IMR-90 (cell line): Measurements from ENCODE around the gene CAVIN2. TPM values are rescaled to one million over a fixed set of nuclear protein-coding genes. Genes with fewer than 3 reads are reported as not detected.

Source experiments
- ATAC-seq: fragments of 200-7000 bp; cut with Tn5 transposase; 2 replicates; pipeline ENCODE4 v1.9.1; 2020; ENCODE audit warnings: low read depth, mild to moderate bottlenecking, moderate library complexity
- BruUV-seq: library from RNA; stranded (reverse); fragments of 400-500 nt; replicated peaks from 2 replicates; lab custom pipeline; 2021; lab: Mats Ljungman, UMichigan
- CTCF ChIA-PET: fragments of 300-600 bp; formaldehyde crosslinking; extraction: SDS; loops from one replicate; lab custom pipeline; 2021; ENCODE audit warnings: antibody characterized with exemption; lab: Yijun Ruan, JAX
- POLR2A ChIA-PET: fragments of 300-600 bp; sonication (Branson Sonifier 250); formaldehyde crosslinking; loops from one replicate; lab custom pipeline; 2022; ENCODE audit warnings: antibody characterized with exemption; ENCODE audit not compliant: unreplicated experiment; lab: Charles Lee
- DNase-seq: peaks from one replicate; pipeline ENCODE4 v3.0.0; 2013
- H2AFZ ChIP-seq: replicated peaks from 2 replicates; pipeline ENCODE3; 2013; ENCODE audit warnings: low read length, mild to moderate bottlenecking; ENCODE audit not compliant: poor library complexity
- H2AK5ac ChIP-seq: 2 replicates; pipeline ENCODE4 v1.6.1; 2013; ENCODE audit warnings: low read depth, low read length, inconsistent platforms
- H2AK9ac ChIP-seq: replicated peaks from 2 replicates; pipeline ENCODE3; 2013; ENCODE audit warnings: mild to moderate bottlenecking, low read depth, low read length, moderate library complexity; ENCODE audit not compliant: poor library complexity
- H2BK120ac ChIP-seq: 2 replicates; pipeline ENCODE4 v1.6.1; 2013; ENCODE audit warnings: low read depth, low read length, inconsistent platforms
- H2BK15ac ChIP-seq: 3 replicates; pipeline ENCODE4 v1.6.1; 2013; ENCODE audit warnings: low read depth, low read length, inconsistent platforms
- H2BK20ac ChIP-seq: 2 replicates; pipeline ENCODE4 v1.6.1; 2013; ENCODE audit warnings: low read depth, mild to moderate bottlenecking, inconsistent platforms, low read length, moderate library complexity
- H2BK5ac ChIP-seq: 2 replicates; pipeline ENCODE4 v1.6.1; 2013; ENCODE audit warnings: mild to moderate bottlenecking, low read depth, low read length, inconsistent platforms; ENCODE audit not compliant: poor library complexity, severe bottlenecking
- H3K14ac ChIP-seq: replicated peaks from 2 replicates; pipeline ENCODE4 v1.6.1; 2013; ENCODE audit warnings: low read depth, low read length, inconsistent platforms
- H3K18ac ChIP-seq: 2 replicates; pipeline ENCODE4 v1.6.1; 2013; ENCODE audit warnings: low read depth, low read length, control low read depth
- H3K23ac ChIP-seq: 2 replicates; pipeline ENCODE4 v1.6.1; 2013; ENCODE audit warnings: low read depth, low read length, inconsistent platforms
- H3K27ac ChIP-seq: 2 replicates; pipeline ENCODE4 v1.5.1; 2013; ENCODE audit warnings: mild to moderate bottlenecking, control low read depth, low read length; ENCODE audit not compliant: insufficient read depth
- H3K27me3 ChIP-seq: 2 replicates; pipeline ENCODE4 v1.6.1; 2013; ENCODE audit warnings: low read length; ENCODE audit not compliant: control insufficient read depth, insufficient read depth
- H3K36me3 ChIP-seq: 2 replicates; pipeline ENCODE4 v1.6.1; 2013; ENCODE audit warnings: low read length, mixed read lengths; ENCODE audit not compliant: control insufficient read depth, insufficient read depth
- H3K4ac ChIP-seq: 2 replicates; pipeline ENCODE4 v1.6.1; 2013; ENCODE audit warnings: low read depth, low read length, inconsistent platforms
- H3K4me1 ChIP-seq: 2 replicates; pipeline ENCODE4 v1.6.1; 2013; ENCODE audit warnings: low read length, mixed read lengths; ENCODE audit not compliant: control insufficient read depth, insufficient read depth
- H3K4me2 ChIP-seq: 2 replicates; pipeline ENCODE4 v1.6.1; 2013; ENCODE audit warnings: low read depth, mild to moderate bottlenecking, control low read depth, low read length, moderate library complexity
- H3K4me3 ChIP-seq: 2 replicates; pipeline ENCODE4 v1.5.1; 2013; ENCODE audit warnings: low read depth, mild to moderate bottlenecking, control low read depth, low read length, moderate library complexity; ENCODE audit not compliant: insufficient read depth
- H3K56ac ChIP-seq: 2 replicates; pipeline ENCODE4 v1.6.1; 2013; ENCODE audit warnings: low read length, inconsistent platforms; ENCODE audit not compliant: insufficient read depth; ENCODE audit errors: extremely low read depth
- H3K79me1 ChIP-seq, 2 experiments: 2 replicates each; pipeline ENCODE4 v1.6.1; 2013; ENCODE audit warnings: low read length in 2 of 2, inconsistent platforms in 1 of 2, low read depth in 1 of 2
- H3K9ac ChIP-seq: 2 replicates; pipeline ENCODE4 v1.6.1; 2013; ENCODE audit warnings: low read depth, low read length, control low read depth
- H3K9me1 ChIP-seq: 2 replicates; pipeline ENCODE4 v1.6.1; 2013; ENCODE audit warnings: low read length, inconsistent platforms; ENCODE audit not compliant: insufficient read depth
- H3K9me3 ChIP-seq: 2 replicates; pipeline ENCODE4 v1.6.1; 2013; ENCODE audit warnings: low read length; ENCODE audit not compliant: control insufficient read depth, insufficient read depth
- H4K20me1 ChIP-seq: 2 replicates; pipeline ENCODE4 v1.6.1; 2013; ENCODE audit warnings: low read length, inconsistent platforms; ENCODE audit not compliant: insufficient read depth
- H4K5ac ChIP-seq: 2 replicates; pipeline ENCODE4 v1.6.1; 2013; ENCODE audit warnings: mild to moderate bottlenecking, low read depth, low read length, control low read depth
- H4K8ac ChIP-seq, 2 experiments: 2 replicates each; pipeline ENCODE4 v1.6.1; 2013; ENCODE audit warnings: low read depth in 2 of 2, low read length in 2 of 2, control low read depth in 1 of 2, inconsistent platforms in 1 of 2
- H4K91ac ChIP-seq: 2 replicates; pipeline ENCODE4 v1.6.1; 2013; ENCODE audit warnings: low read depth, low read length, inconsistent platforms; ENCODE audit not compliant: insufficient read depth
- BHLHE40 ChIP-seq: fragments of 150-350 bp; IDR thresholded peaks from 2 replicates; pipeline ENCODE4 v1.6.1; 2016; ENCODE audit warnings: mild to moderate bottlenecking, low read depth, low read length
- CEBPB ChIP-seq: IDR thresholded peaks from 2 replicates; pipeline ENCODE4 v1.6.1; 2012; ENCODE audit warnings: low read depth, low read length, improper control_type of control experiment
- CHD1 ChIP-seq: IDR thresholded peaks from 2 replicates; pipeline ENCODE4 v1.6.1; 2012; ENCODE audit warnings: low read depth, low read length, improper control_type of control experiment
- ELK1 ChIP-seq: fragments of 150-350 bp; IDR thresholded peaks from 2 replicates; pipeline ENCODE4 v1.6.1; 2016; ENCODE audit warnings: low read depth, mild to moderate bottlenecking, low read length, moderate library complexity, borderline replicate concordance
- FOS ChIP-seq: fragments of 150-350 bp; IDR thresholded peaks from 2 replicates; pipeline ENCODE4 v1.6.1; 2016; ENCODE audit warnings: low read depth, low read length
- MAFK ChIP-seq: IDR thresholded peaks from 2 replicates; pipeline ENCODE4 v1.6.1; 2012; ENCODE audit warnings: low read depth, low read length, improper control_type of control experiment
- MAZ ChIP-seq: IDR thresholded peaks from 2 replicates; pipeline ENCODE4 v1.6.1; 2012; ENCODE audit warnings: low read depth, mild to moderate bottlenecking, low read length, improper control_type of control experiment, moderate library complexity, borderline replicate concordance
- MXI1 ChIP-seq: IDR thresholded peaks from 2 replicates; pipeline ENCODE4 v1.6.1; 2012; ENCODE audit warnings: low read depth, mild to moderate bottlenecking, low read length, moderate library complexity, borderline replicate concordance
- NFE2L2 ChIP-seq: fragments of 150-350 bp; IDR thresholded peaks from 2 replicates; pipeline ENCODE4 v1.6.1; 2016; ENCODE audit warnings: low read depth, mild to moderate bottlenecking, low read length
- POLR2A ChIP-seq: IDR thresholded peaks from 2 replicates; pipeline ENCODE4 v1.6.1; 2012; ENCODE audit warnings: mild to moderate bottlenecking, low read depth, low read length
- RAD21 ChIP-seq: IDR thresholded peaks from 2 replicates; pipeline ENCODE4 v1.6.1; 2012; ENCODE audit warnings: low read length, improper control_type of control experiment
- SMC3 ChIP-seq: fragments of 150-350 bp; IDR thresholded peaks from 2 replicates; pipeline ENCODE4 v1.6.1; 2016; ENCODE audit warnings: low read depth, mild to moderate bottlenecking, antibody characterized with exemption, low read length, moderate library complexity
- USF2 ChIP-seq: fragments of 150-350 bp; IDR thresholded peaks from 2 replicates; pipeline ENCODE4 v1.6.1; 2017; ENCODE audit warnings: mild to moderate bottlenecking, antibody characterized with exemption, low read length, low read depth
- WGBS, 2 experiments: methylation state at CpG; one replicate each; pipeline versions ENCODE4 v1.1.5 to v1.1.7; 2013; ENCODE audit warnings: missing lambda C conversion rate in 2 of 2; ENCODE audit not compliant: insufficient read length in 1 of 2; ENCODE audit errors: extremely low coverage in 2 of 2; 5-methylcytosine and 5-hydroxymethylcytosine counted together
- dilution Hi-C: fragments of 300-500 bp; cut with HindIII; formaldehyde crosslinking; loops from one replicate; pipeline ENCODE4 v1.14.3; 2018; ENCODE audit warnings: low sequenced_read_pairs; ENCODE audit not compliant: unreplicated experiment
- in situ Hi-C: fragments of 300-500 bp; cut with MboI; formaldehyde crosslinking; loops from 3 replicates; pipeline ENCODE4 v1.14.3; 2019; ENCODE audit warnings: low sequenced_read_pairs, inconsistent platforms, mixed read lengths
- intact Hi-C: fragments of 100-400 bp; cut with micrococcal nuclease; formaldehyde crosslinking; loops from 2 replicates; pipeline ENCODE4 v1.10.0; 2022
- polyA plus RNA-seq, 3 experiments: library from polyadenylated mRNA; depleted of rRNA; stranded (reverse); fragments of >200 nt; gene quantifications; 2 replicates each; pipeline ENCODE4 v1.2.3, GENCODE V29; 2012; ENCODE audit warnings: low replicate concordance in 1 of 3
- total RNA-seq: library from RNA; depleted of rRNA; stranded (reverse); fragments of >200 nt; gene quantifications from 2 replicates; pipeline ENCODE4 v1.2.3, GENCODE V29; 2012

The CAVIN2 gene
- total and polyA plus RNA-seq, 2 of the 4 experiments (the other 2 are of a cell fraction), result 7.7 to 11.5 TPM

- no peak for TF ChIP-seq FOS
Observed at GRCh38 chr2:191797942-191798876, 48.7 kb downstream of the CAVIN2 start (continued).

- no peak overlapping the region for H2AFZ ChIP-seq
- H3K36me3 ChIP-seq, result no peaks in the 10 kb centered on the region
- no peak overlapping the region for H3K27ac ChIP-seq
- no peaks in the 10 kb centered on the region for H4K20me1 ChIP-seq
- H3K79me1 ChIP-seq, result no peaks in the 10 kb centered on the region
- DNase-seq (no peak), ATAC-seq (no peak)
- no peak overlapping the region for H3K18ac ChIP-seq
- H3K27me3 ChIP-seq, result peaks cover under 1% of the 10 kb centered on the region; the same call in 1 of the 2 replicates
- ChIA-PET POLR2A (no interaction called here), CTCF (no interaction called here)
- no peak overlapping the region for H2AK5ac ChIP-seq
- H2BK5ac ChIP-seq, result no peak overlapping the region
- no peak overlapping the region for H2BK120ac ChIP-seq
- H4K5ac ChIP-seq, result no peak overlapping the region
- no peak overlapping the region for H3K9ac ChIP-seq
- H2BK15ac ChIP-seq, result no peak overlapping the region
- H3K9me3 ChIP-seq, result no peaks in the 10 kb centered on the region; the same call in 1 of the 2 replicates
- H3K14ac ChIP-seq, result no peak overlapping the region
- H3K4ac ChIP-seq, result no peak overlapping the region
- no peak overlapping the region for H2AK9ac ChIP-seq
- dilution Hi-C loops, result no loop called here
- no TSS peak for BruUV-seq
- no peak overlapping the region for H4K91ac ChIP-seq
- no peaks in the 10 kb centered on the region for H3K4me1 ChIP-seq
- WGBS, 2 experiments, result 50% methylated on average over 1 of the region's 4 CpGs; no CpG with 5 or more reads in 1 of the 2 experiments
- H2BK20ac ChIP-seq, result no peak overlapping the region
- no peak overlapping the region for H3K23ac ChIP-seq
- intact Hi-C loops, result no loop called here
- H4K8ac ChIP-seq, result no peak overlapping the region
- in situ Hi-C loops, result no loop called here
- no peaks in the 10 kb centered on the region for H3K9me1 ChIP-seq
- H3K56ac ChIP-seq, result no peak overlapping the region
- no peak overlapping the region for H3K4me3 ChIP-seq
- H3K4me2 ChIP-seq, result no peak overlapping the region
- no peak for TF ChIP-seq POLR2A
- no peak for TF ChIP-seq MAZ
- TF ChIP-seq MXI1, result no peak
- no peak for TF ChIP-seq FOS
- TF ChIP-seq NFE2L2, result no peak
- TF ChIP-seq BHLHE40, result no peak
- no peak for TF ChIP-seq USF2
- TF ChIP-seq CEBPB, result no peak
- TF ChIP-seq MAFK, result no peak
- TF ChIP-seq SMC3, result no peak
- no peak for TF ChIP-seq ELK1
- TF ChIP-seq CHD1, result no peak
- no peak for TF ChIP-seq RAD21
Observed at GRCh38 chr2:191797500-191797899, 49.4 kb downstream of the CAVIN2 start.
